DND-41 (cell line): ENCODE data around the gene OR1F1.

ENCODE experiments used
- ATAC-seq: fragments of 200-7000 bp; cut with Tn5 transposase; 3 replicates; pipeline ENCODE4 v1.9.1; 2021; ENCODE audit warnings: low read depth; ENCODE audit not compliant: insufficient read depth
- DNase-seq: peaks from one replicate; pipeline ENCODE4 v3.0.0-alpha.2; 2020
- H2AFZ ChIP-seq: 2 replicates; pipeline ENCODE4 v1.6.0; 2012; ENCODE audit warnings: low read depth, low read length
- H3K27ac ChIP-seq: 2 replicates; pipeline ENCODE4 v1.5.1; 2012; ENCODE audit warnings: low read length, inconsistent platforms
- H3K27me3 ChIP-seq: fragments of 200-600 bp; sonication (generic); 2 replicates; pipeline ENCODE4 v1.6.0; 2012; ENCODE audit warnings: low read length, mild to moderate bottlenecking, inconsistent platforms; ENCODE audit not compliant: insufficient read depth, poor library complexity
- H3K36me3 ChIP-seq: 2 replicates; pipeline ENCODE4 v1.5.1; 2012; ENCODE audit warnings: low read length, inconsistent platforms; ENCODE audit not compliant: insufficient read depth
- H3K4me1 ChIP-seq: 2 replicates; pipeline ENCODE4 v1.5.1; 2012; ENCODE audit warnings: mild to moderate bottlenecking, low read length; ENCODE audit not compliant: insufficient read depth
- H3K4me2 ChIP-seq: 2 replicates; pipeline ENCODE4 v1.6.0; 2012; ENCODE audit warnings: mild to moderate bottlenecking, moderate library complexity, low read length, inconsistent platforms; ENCODE audit not compliant: insufficient read depth
- H3K4me3 ChIP-seq, 2 experiments: fragments of 200-600 bp in 1 of 2; shearing (Covaris generic) in 1 of 2; 2 replicates each; pipeline ENCODE4 v1.5.1; 2012 to 2016; ENCODE audit warnings: inconsistent platforms in 2 of 2, low read length in 2 of 2, mild to moderate bottlenecking in 2 of 2, low read depth in 1 of 2, moderate library complexity in 1 of 2
- H3K79me2 ChIP-seq: 2 replicates; pipeline ENCODE4 v1.6.0; 2012; ENCODE audit warnings: low read length, inconsistent platforms; ENCODE audit not compliant: insufficient read depth
- H3K9ac ChIP-seq: 2 replicates; pipeline ENCODE4 v1.6.0; 2012; ENCODE audit warnings: low read depth, mild to moderate bottlenecking, inconsistent platforms, low read length, moderate library complexity
- H3K9me3 ChIP-seq: 2 replicates; pipeline ENCODE4 v1.5.1; 2012; ENCODE audit warnings: low read length, moderate library complexity, mild to moderate bottlenecking, inconsistent platforms; ENCODE audit not compliant: insufficient read depth, severe bottlenecking
- H4K20me1 ChIP-seq: 2 replicates; pipeline ENCODE4 v1.6.0; 2012; ENCODE audit warnings: low read length; ENCODE audit not compliant: insufficient read depth
- EZH2 ChIP-seq: IDR thresholded peaks from 3 replicates; pipeline ENCODE4 v1.6.1; 2012; ENCODE audit warnings: borderline replicate concordance, low read depth, mild to moderate bottlenecking, moderate library complexity, low read length, inconsistent platforms; ENCODE audit not compliant: severe bottlenecking
- TF ChIP-seq, protein P1 (sequence below): IDR thresholded peaks from 2 replicates; pipeline ENCODE4 v1.5.1; 2012; ENCODE audit warnings: borderline replicate concordance, low read length, moderate library complexity, mild to moderate bottlenecking; ENCODE audit not compliant: poor library complexity, severe bottlenecking; ENCODE audit errors: extremely low read depth

The OR1F1 gene

GRCh38 chr16:3170440-3171180 is 17.4 kb upstream of the OR1F1 start:
- Histone ChIP-seq H4K20me1 (no peaks in the 10 kb centered on the region), H3K4me1 (peaks cover 16% of the 10 kb centered on the region), H3K9ac (no peak overlapping the region), H3K4me2 (no peak overlapping the region), H3K27ac (no peak overlapping the region), H3K79me2 (no peaks in the 10 kb centered on the region), H3K27me3 (no peaks in the 10 kb centered on the region), H3K9me3 (no peaks in the 10 kb centered on the region), H2AFZ (no peak overlapping the region), H3K4me3 (no peak overlapping the region), H3K36me3 (no peaks in the 10 kb centered on the region)
- no peak for TF ChIP-seq EZH2
- ATAC-seq, result no peak
- no peak for DNase-seq

DNA sequence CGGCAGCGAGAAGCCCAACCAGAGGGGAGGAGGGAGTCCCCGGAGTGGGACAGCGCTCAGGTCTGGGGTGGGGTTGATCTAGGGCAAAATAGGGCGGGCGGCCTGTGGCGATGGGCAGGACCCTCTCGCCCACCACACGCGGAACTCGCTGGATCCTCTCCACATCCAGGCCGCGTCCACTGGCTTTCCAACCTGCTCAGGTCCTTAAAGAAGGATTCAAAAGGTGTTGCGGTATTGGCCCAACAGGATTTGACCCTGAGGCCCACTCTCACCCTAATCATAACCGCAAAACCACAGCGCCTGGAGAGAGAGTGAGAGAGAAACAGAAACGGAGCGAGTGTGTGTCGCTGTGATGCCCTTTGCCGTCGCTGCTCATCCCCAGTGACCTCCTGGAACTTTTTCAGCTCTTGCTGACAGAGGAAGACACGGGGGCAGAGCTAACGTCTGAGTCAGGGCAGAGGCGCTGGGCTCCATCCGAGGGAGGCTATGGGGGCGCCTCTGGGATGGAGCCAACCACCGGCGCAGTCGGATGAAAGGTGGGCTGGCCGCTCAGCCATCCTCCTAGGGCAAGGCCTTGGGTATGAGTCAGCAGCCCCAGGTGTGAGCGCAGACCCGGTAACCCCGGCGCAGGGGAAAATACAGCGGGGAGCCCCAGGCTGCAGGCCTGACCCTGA is 16.7 kb upstream of the OR1F1 start:
- H3K79me2 ChIP-seq, result no peaks in the 10 kb centered on the region
- H3K9ac ChIP-seq, result no peak overlapping the region
- H4K20me1 ChIP-seq, result no peaks in the 10 kb centered on the region
- H3K9me3 ChIP-seq, result no peaks in the 10 kb centered on the region
- no peak overlapping the region for H3K4me2 ChIP-seq
- H3K4me1 ChIP-seq, result peaks cover 11% of the 10 kb centered on the region
- no peak overlapping the region for H3K27ac ChIP-seq
- DNase-seq (no peak), ATAC-seq (no peak)
- TF ChIP-seq, protein P1, sequence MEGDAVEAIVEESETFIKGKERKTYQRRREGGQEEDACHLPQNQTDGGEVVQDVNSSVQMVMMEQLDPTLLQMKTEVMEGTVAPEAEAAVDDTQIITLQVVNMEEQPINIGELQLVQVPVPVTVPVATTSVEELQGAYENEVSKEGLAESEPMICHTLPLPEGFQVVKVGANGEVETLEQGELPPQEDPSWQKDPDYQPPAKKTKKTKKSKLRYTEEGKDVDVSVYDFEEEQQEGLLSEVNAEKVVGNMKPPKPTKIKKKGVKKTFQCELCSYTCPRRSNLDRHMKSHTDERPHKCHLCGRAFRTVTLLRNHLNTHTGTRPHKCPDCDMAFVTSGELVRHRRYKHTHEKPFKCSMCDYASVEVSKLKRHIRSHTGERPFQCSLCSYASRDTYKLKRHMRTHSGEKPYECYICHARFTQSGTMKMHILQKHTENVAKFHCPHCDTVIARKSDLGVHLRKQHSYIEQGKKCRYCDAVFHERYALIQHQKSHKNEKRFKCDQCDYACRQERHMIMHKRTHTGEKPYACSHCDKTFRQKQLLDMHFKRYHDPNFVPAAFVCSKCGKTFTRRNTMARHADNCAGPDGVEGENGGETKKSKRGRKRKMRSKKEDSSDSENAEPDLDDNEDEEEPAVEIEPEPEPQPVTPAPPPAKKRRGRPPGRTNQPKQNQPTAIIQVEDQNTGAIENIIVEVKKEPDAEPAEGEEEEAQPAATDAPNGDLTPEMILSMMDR, result no peak
- no peak for TF ChIP-seq EZH2
- H3K4me3 ChIP-seq, result no peak overlapping the region
- H3K27me3 ChIP-seq, result no peaks in the 10 kb centered on the region
- H3K36me3 ChIP-seq, result no peaks in the 10 kb centered on the region
- H2AFZ ChIP-seq, result no peak overlapping the region

- H3K27me3 ChIP-seq, result no peaks in the 10 kb centered on the region
- H3K4me3 ChIP-seq, result no peak overlapping the region
- H4K20me1 ChIP-seq, result no peaks in the 10 kb centered on the region
- no peak overlapping the region for H2AFZ ChIP-seq
- H3K36me3 ChIP-seq, result no peaks in the 10 kb centered on the region
- H3K27ac ChIP-seq, result no peak overlapping the region
- no peak for TF ChIP-seq EZH2
- TF ChIP-seq, protein P1, result no peak
- no peak overlapping the region for H3K4me2 ChIP-seq
- no peaks in the 10 kb centered on the region for H3K79me2 ChIP-seq
- DNase-seq, result no peak
- H3K4me1 ChIP-seq, result peaks cover 11% of the 10 kb centered on the region
- H3K9ac ChIP-seq, result no peak overlapping the region
- no peak for ATAC-seq
- no peaks in the 10 kb centered on the region for H3K9me3 ChIP-seq
Observed at GRCh38 chr16:3171855-3172593, 16.0 kb upstream of the OR1F1 start.
